Stimulated activated CD8-positive, alpha-beta memory T cell treated with anti-CD3 and anti-CD28 coated beads, Interleukin-4, amount 100 ng/mL, for 1 hour (primary cell): ENCODE results near the gene RPSA.
"Not testable (repeated sequence)": the region's sequence is repeated elsewhere in the genome, so short reads cannot be mapped to it uniquely, and the experiment has no call there.

Experiments
- DNase-seq, 2 donors: peaks; one replicate each; pipeline ENCODE4 v3.0.0-alpha.2; 2020; ENCODE audit warnings: low read depth in 2 of 2, low spot score in 1 of 2

RPSA gene

GRCh38 chr3:39388741-39389248, 17.7 kb upstream of the RPSA start:
- DNase-seq = no peak

DNA sequence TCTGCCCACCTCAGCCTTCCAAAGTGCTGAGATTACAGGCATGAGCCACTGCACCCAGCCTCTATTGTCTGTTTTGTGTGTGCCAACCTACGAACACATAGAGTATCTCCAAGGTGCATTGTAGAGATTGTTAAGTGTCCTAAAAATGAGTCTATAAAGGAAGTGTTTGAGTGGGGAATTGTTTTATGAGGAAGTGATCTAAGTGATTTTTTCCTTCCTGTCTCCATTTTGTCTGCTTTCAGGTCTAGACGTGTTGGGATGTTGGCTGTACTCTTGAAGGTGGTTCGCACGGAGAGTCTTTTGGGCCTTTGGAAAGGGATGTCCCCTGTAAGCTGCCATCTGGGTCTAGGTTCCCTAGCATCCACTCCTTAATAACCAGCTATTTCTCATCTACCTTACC, 16.3 kb upstream of the RPSA start:
- no peak for DNase-seq

- DNase-seq = no peak
These were observed 9.8 kb upstream of the RPSA start for GRCh38 chr3:39396690-39397089.

GRCh38 chr3:39398700-39399099, 7.8 kb upstream of the RPSA start:
- no peak for DNase-seq

DNA sequence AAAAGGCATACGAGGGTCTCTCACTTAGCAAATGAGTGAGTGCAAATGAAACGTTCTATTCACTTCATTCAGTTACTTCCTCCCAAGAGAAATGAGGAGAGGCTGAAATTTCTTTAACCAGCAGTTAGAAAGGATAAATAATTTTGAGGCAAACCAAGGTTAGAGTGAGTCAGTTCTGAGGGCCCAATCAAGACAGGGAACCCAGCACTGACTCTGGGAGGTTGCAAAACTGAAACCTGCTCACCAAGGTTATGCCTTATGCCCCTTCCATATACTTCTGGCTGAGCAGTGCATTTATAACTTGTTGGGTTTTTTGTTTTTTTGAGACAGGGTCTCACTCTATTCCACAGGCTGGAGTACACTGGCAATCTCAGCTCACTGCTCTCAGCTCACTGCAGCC, 4.5 kb upstream of the RPSA start:
- no peak for DNase-seq

GRCh38 chr3:39404943-39405686, 1.4 kb upstream of the RPSA start:
- no peak for DNase-seq

DNA sequence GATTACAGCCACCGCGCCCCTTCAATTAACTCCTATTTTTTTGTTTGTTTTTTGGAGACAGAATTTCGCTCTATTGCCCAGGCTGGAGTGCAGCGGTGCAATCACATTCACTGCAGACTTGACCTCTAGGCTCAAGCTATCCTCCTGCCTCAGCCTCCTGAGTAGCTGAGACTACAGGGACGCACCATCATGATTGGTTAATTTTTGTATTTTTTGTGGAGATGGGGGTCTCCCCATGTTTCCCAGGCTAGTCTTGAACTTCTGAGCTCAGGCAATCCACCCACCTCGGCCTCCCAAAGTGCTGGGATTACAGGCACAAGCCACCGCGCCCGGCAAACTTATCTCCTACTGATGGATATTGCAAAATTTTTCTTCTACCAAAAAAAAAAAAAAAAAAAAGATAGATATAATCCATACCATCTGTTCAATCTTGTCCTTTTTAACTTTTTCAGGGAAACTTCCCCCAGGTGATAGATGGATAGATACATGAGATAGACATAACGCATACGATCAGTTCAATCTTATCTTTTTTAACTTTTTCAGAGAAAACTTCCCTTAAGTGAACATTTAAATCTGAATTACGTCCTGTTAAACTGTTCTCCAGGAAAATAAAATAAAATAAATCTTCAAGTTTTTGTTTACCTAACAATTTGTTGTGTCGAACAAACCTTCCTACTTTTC, 693 bp upstream of the RPSA start:
- no peak for DNase-seq

DNA sequence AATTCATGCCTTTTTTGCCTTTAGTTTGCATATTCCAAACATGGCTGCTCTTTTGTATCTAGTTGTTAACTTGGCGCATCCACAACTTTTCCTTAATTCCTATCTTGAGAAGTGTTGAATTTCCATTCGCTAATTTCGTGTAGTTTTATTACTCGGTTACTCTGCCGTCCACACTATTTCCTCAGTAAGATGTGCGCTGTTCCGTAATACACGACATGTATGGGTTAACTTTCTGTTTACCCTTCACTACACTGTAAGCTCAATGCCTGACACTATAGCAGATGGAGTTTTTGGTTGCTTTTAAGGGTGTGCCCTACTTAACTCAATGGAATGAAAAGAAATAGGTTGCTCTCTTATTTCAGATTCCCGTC, 724 bp downstream of the RPSA start:
- no peak for DNase-seq

- no peak for DNase-seq
These were observed 1.4 kb downstream of the RPSA start for GRCh38 chr3:39407773-39408492.

GRCh38 chr3:39408493-39409372, 2.2 kb downstream of the RPSA start:
- no peak for DNase-seq

DNA sequence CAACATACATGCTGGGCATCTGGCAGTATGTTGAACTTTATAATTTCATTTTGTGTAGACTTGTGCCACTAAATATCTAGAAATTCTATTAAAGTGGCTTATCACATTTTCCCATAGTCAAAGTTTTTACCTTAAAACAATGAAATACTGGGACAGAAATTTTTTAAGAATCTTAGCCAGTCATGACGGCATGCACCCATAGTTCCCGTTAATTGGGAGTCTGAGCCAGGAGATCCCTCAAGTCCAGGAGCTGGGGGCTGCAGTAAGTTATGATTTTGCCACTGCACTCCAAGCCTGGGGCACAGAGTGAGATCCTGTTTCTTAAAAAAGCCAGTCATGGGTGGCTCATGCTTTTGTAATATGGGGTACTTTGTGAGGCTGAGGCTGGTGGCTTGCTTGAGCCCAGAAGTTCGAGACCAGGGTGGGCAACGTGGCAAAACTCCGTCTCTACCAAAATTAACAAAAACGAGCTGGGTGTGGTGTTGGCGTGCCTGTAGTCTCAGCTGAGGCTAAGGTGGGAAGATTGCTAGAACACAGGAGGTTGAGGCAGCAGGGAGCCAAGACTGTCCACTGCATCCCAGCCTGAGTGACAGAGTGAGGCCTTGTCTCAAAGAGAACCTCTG, 3.1 kb downstream of the RPSA start:
- DNase-seq = no peak

GRCh38 chr3:39410893-39411292, 4.4 kb downstream of the RPSA start:
- no peak for DNase-seq

GRCh38 chr3:39412668-39413260, 6.2 kb downstream of the RPSA start:
- no peak for DNase-seq

DNA sequence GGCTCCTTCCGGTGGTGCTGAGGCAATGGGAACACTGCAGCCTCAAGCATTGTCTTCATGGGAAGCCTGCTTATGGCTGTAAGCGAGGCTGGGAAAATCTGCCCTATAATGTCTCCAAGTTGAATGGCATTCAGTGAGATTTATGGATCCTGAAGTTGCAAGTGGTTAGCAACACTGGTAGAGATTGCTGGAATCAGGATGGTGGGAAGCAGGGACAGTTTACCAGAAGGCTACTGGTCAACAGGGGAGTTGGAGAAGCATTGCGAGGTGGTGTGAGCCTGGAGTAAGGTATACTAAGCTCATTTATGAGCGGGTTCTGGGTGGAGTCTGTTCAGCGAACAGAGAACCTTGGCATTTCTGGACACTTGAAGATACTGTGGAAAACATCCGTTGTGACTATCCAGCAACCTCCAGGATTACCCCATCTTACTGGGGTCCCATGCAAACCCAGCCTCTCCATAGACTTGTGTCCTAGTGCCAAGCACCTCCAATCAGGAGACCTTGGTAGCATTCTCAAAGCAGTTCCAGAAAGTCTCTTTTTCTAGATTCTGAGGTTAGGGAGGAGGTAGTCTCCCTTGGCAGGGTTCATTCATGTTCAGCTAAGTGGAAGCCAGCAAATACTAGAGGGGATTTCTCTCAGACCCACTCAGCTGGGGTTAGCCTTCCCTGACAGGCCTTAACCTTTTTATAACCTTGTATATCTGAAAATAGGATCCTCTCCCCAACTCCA, 7.3 kb downstream of the RPSA start:
- DNase-seq = no peak

- DNase-seq = no peak
These were observed 7.9 kb downstream of the RPSA start for GRCh38 chr3:39414421-39414907.

GRCh38 chr3:39415302-39415701, 8.8 kb downstream of the RPSA start:
- DNase-seq = not testable (repeated sequence)

DNA sequence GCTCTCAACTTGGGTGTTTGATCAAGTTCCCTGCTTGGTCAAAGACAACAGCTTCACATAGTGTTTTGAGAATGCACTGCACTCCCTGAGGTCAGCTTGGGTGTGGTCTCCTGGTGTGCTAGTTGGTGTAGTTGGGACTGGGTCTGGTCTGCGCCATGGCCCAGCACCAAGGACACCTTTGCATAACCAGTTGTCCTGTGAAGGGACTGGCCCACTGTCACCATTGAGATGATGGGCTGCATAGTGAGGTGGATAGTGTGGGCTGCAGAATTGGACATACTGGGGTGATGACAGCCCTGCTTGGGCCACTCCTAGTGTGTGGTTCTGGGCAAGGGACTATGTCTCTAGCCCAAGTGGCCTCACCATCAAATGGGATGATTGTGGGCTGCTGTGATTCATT, 9.5 kb downstream of the RPSA start:
- no peak for DNase-seq

DNA sequence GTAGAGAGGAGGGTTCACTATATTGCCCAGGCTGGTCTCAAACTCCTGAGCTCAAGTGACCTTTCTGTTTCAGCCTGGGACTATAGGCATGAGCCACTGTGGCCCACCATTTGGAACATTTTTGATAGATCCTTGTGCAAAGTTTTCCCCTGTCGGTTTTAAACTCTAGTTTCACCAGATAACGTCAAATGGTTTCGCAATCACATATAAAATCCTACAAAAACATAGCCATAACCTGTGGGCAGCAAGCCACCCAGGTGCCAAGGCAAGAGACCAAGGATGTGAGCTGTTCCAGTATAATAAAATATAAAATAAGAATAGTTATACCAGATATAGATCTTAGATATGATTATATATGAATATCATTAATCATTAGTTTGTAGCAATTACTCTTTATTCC, 10.5 kb downstream of the RPSA start:
- not testable (repeated sequence) for DNase-seq

- not testable (repeated sequence) for DNase-seq
These were observed 12.2 kb downstream of the RPSA start for GRCh38 chr3:39418556-39419225.
